ENCODE results near the gene PPP4R4. TPM values are rescaled to one million over a fixed set of nuclear protein-coding genes. Genes with fewer than 3 reads are reported as not detected.

Gene PPP4R4
- total and polyA plus RNA-seq, 7 experiments from 2014 or later: 0.06 to 2.4 (median 1.7) TPM

DNA sequence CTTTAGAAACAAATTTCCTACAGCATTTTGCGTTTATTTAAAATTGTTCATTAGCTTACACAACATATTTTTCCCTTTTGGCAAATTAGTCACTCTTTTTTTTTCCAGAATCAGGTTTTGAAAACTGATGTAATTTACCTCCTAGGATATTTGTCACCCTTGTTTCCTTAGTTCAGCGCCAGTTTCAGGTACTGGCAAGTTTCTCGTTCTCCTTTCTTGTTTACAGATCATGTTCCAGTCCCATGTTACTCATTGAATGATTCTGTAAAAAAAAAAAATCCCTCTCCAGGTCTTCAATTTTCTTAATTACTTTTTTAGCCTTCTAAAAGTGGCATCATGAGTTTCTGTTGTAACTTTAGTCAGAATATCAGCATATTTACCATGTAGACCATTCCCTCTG is 2.7 kb downstream of the PPP4R4 start:
- intact Hi-C loops (cut with micrococcal nuclease): loop anchor here in 1 of 2 donors (5.0 kb wide), 1 partner anchor 220 kb away; no protein-coding TSS in a partner anchor
- H3K4me3 Mint-ChIP-seq: peak overlapping the region in 1 of 10 donors; percentile 21
- POLR2A ChIA-PET: interaction anchor here (2.2 to 2.9 kb wide), 2 partner anchors 17 to 40 kb away, joined by 7 to 13 read pairs; no protein-coding TSS in a partner anchor
- H3K27me3 ChIP-seq (ENCODE audit: control insufficient read depth in 2 of 2, insufficient read depth in 2 of 2, low read length in 2 of 2): no peaks in the 10 kb centered on the region
- no peaks in the 10 kb centered on the region for H3K36me3 Mint-ChIP-seq
- H3K9me3 ChIP-seq (ENCODE audit: control insufficient read depth in 2 of 3, low read length in 3 of 3): no peaks in the 10 kb centered on the region
- CTCF ChIA-PET: interaction anchor here (1.5 kb wide), 1 partner anchor 45 kb away, joined by 4 read pairs; no protein-coding TSS in a partner anchor
- H3K27ac ChIP-seq (ENCODE audit: low read depth, low read length): no peak overlapping the region
- DNase-seq: no peak
- peaks cover 24 to 41% (median 32%) of the 10 kb centered on the region in 7 donors for H3K4me1 Mint-ChIP-seq
- no peaks in the 10 kb centered on the region for H3K36me3 ChIP-seq (ENCODE audit: control insufficient read depth in 2 of 3, insufficient read depth in 3 of 3, low read length in 3 of 3)
- peaks cover 0 to 16% of the 10 kb centered on the region in 2 donors for H3K4me1 ChIP-seq (ENCODE audit: control insufficient read depth in 2 of 2, insufficient read depth in 2 of 2, low read length in 2 of 2)
- ATAC-seq: no peak
- H3K9me3 Mint-ChIP-seq: no peaks in the 10 kb centered on the region
- H3K27ac Mint-ChIP-seq: no peak overlapping the region
- H3K27me3 Mint-ChIP-seq: peaks cover 0 to 51% (median 5%) of the 10 kb centered on the region in 5 donors
- H3K4me3 ChIP-seq (ENCODE audit: low read length): no peak overlapping the region

- peak overlapping the region in 3 of 9 donors; percentile 22 to 50 (median 44) for H3K27ac Mint-ChIP-seq
- peaks cover 0 to 16% of the 10 kb centered on the region in 2 donors for H3K4me1 ChIP-seq (ENCODE audit: control insufficient read depth in 2 of 2, insufficient read depth in 2 of 2, low read length in 2 of 2)
- H3K4me3 Mint-ChIP-seq: no peak overlapping the region
- H3K36me3 ChIP-seq (ENCODE audit: control insufficient read depth in 2 of 3, insufficient read depth in 3 of 3, low read length in 3 of 3): no peaks in the 10 kb centered on the region
- H3K4me3 ChIP-seq (ENCODE audit: low read length): no peak overlapping the region
- ATAC-seq: no peak
- intact Hi-C loops (cut with micrococcal nuclease): loop anchor here in 1 of 2 donors (5.0 kb wide), 1 partner anchor 221 kb away; no protein-coding TSS in a partner anchor
- no peaks in the 10 kb centered on the region for H3K9me3 Mint-ChIP-seq
- ChIA-PET POLR2A (no interaction called here), CTCF (interaction anchor here (0.9 to 7.4 kb wide), 3 partner anchors 41 to 143 kb away, joined by 3 to 74 read pairs (median 4); no protein-coding TSS in a partner anchor)
- H3K36me3 Mint-ChIP-seq: no peaks in the 10 kb centered on the region
- no peaks in the 10 kb centered on the region for H3K27me3 ChIP-seq (ENCODE audit: control insufficient read depth in 2 of 2, insufficient read depth in 2 of 2, low read length in 2 of 2)
- no peaks in the 10 kb centered on the region for H3K9me3 ChIP-seq (ENCODE audit: control insufficient read depth in 2 of 3, low read length in 3 of 3)
- no peak for DNase-seq
- H3K27me3 Mint-ChIP-seq: peaks cover 0 to 43% (median 5%) of the 10 kb centered on the region in 5 donors
- H3K27ac ChIP-seq (ENCODE audit: low read depth, low read length): no peak overlapping the region
- H3K4me1 Mint-ChIP-seq: peaks cover 24 to 39% (median 31%) of the 10 kb centered on the region in 7 donors
Measured at GRCh38 chr14:94177806-94178205, 3.7 kb downstream of the PPP4R4 start.

- Mint-ChIP-seq H3K9me3 (no peaks in the 10 kb centered on the region), H3K27me3 (peaks cover 0 to 38% (median 5%) of the 10 kb centered on the region in 5 donors), H3K4me1 (peaks cover 19 to 32% (median 24%) of the 10 kb centered on the region in 7 donors), H3K27ac (no peak overlapping the region), H3K36me3 (no peaks in the 10 kb centered on the region), H3K4me3 (no peak overlapping the region)
- H3K27me3 ChIP-seq (ENCODE audit: control insufficient read depth in 2 of 2, insufficient read depth in 2 of 2, low read length in 2 of 2): no peaks in the 10 kb centered on the region
- no peaks in the 10 kb centered on the region for H3K36me3 ChIP-seq (ENCODE audit: control insufficient read depth in 2 of 3, insufficient read depth in 3 of 3, low read length in 3 of 3)
- ChIA-PET CTCF (interaction anchor here (0.7 to 7.4 kb wide), 6 partner anchors 38 to 240 kb away, joined by 3 to 90 read pairs (median 36); no protein-coding TSS in a partner anchor), POLR2A (interaction anchor here (0.5 to 0.6 kb wide), 2 partner anchors 43 to 128 kb away, joined by 3 to 4 read pairs; no protein-coding TSS in a partner anchor)
- ATAC-seq: no peak
- no peak for DNase-seq
- H3K4me3 ChIP-seq (ENCODE audit: low read length): no peak overlapping the region
- intact Hi-C loops (cut with micrococcal nuclease): loop anchor here in 1 of 2 donors (5.0 kb wide), 1 partner anchor 222 kb away; no protein-coding TSS in a partner anchor
- no peaks in the 10 kb centered on the region for H3K9me3 ChIP-seq (ENCODE audit: control insufficient read depth in 2 of 3, low read length in 3 of 3)
- no peak overlapping the region for H3K27ac ChIP-seq (ENCODE audit: low read depth, low read length)
- H3K4me1 ChIP-seq (ENCODE audit: control insufficient read depth in 2 of 2, insufficient read depth in 2 of 2, low read length in 2 of 2): peaks cover 0 to 9% of the 10 kb centered on the region in 2 donors
Measured at GRCh38 chr14:94179244-94179643, 5.1 kb downstream of the PPP4R4 start.

- peak in 7 of 9 donors; percentile 57 to 81 (median 71) for DNase-seq
Measured at GRCh38 chr14:94180655-94181271, 6.6 kb downstream of the PPP4R4 start.

GRCh38 chr14:94181835-94182234 is 7.7 kb downstream of the PPP4R4 start:
- DNase-seq (no peak), ATAC-seq (no peak)
- no peaks in the 10 kb centered on the region for H3K9me3 ChIP-seq (ENCODE audit: control insufficient read depth in 2 of 3, low read length in 3 of 3)
- H3K4me1 ChIP-seq (ENCODE audit: control insufficient read depth in 2 of 2, insufficient read depth in 2 of 2, low read length in 2 of 2): no peaks in the 10 kb centered on the region
- H3K27ac Mint-ChIP-seq: peak overlapping the region in 1 of 9 donors; percentile 14
- peaks cover 0 to 36% (median 4%) of the 10 kb centered on the region in 5 donors for H3K27me3 Mint-ChIP-seq
- peaks cover 7 to 15% (median 13%) of the 10 kb centered on the region in 7 donors for H3K4me1 Mint-ChIP-seq
- POLR2A ChIA-PET: interaction anchor here (0.8 kb wide), 2 partner anchors 12 to 153 kb away, joined by 3 read pairs; no protein-coding TSS in a partner anchor
- H3K4me3 Mint-ChIP-seq: no peak overlapping the region
- no peaks in the 10 kb centered on the region for H3K36me3 ChIP-seq (ENCODE audit: control insufficient read depth in 2 of 3, insufficient read depth in 3 of 3, low read length in 3 of 3)
- H3K36me3 Mint-ChIP-seq: no peaks in the 10 kb centered on the region
- intact Hi-C loops (cut with micrococcal nuclease): loop anchor here (2.0 to 5.0 kb wide), 4 partner anchors 101 to 1350 kb away; partner anchors contain the start of genes DDX24 (in 1 of the 2) and IFI27L1 (in 1 of the 2)
- no peak overlapping the region for H3K4me3 ChIP-seq (ENCODE audit: low read length)
- CTCF ChIA-PET: interaction anchor here (1.0 to 7.4 kb wide), 9 partner anchors 11 to 211 kb away, joined by 3 to 90 read pairs (median 7); no protein-coding TSS in a partner anchor
- H3K27ac ChIP-seq (ENCODE audit: low read depth, low read length): no peak overlapping the region
- H3K27me3 ChIP-seq (ENCODE audit: control insufficient read depth in 2 of 2, insufficient read depth in 2 of 2, low read length in 2 of 2): no peaks in the 10 kb centered on the region
- H3K9me3 Mint-ChIP-seq: no peaks in the 10 kb centered on the region

More at GRCh38 chr14:94180655-94181271, 6.6 kb downstream of the PPP4R4 start:
- ATAC-seq: peak; percentile 93
- H3K4me3 ChIP-seq (ENCODE audit: low read length): peak overlapping the region; percentile 5
- peaks cover 10 to 23% (median 18%) of the 10 kb centered on the region in 7 donors for H3K4me1 Mint-ChIP-seq
- intact Hi-C loops (cut with micrococcal nuclease): loop anchor here (1.0 to 5.0 kb wide), 8 partner anchors 44 to 1352 kb away; partner anchors contain the start of genes DDX24 (in 1 of the 2) and IFI27L1 (in 1 of the 2)
- peak overlapping the region; percentile 56 for H3K27ac ChIP-seq (ENCODE audit: low read depth, low read length)
- ChIA-PET POLR2A (interaction anchor here (0.6 to 1.0 kb wide), 3 partner anchors 10 to 144 kb away, joined by 3 to 6 read pairs (median 5); no protein-coding TSS in a partner anchor), CTCF (interaction anchor here (0.6 to 7.4 kb wide), 18 partner anchors 10 to 1018 kb away, joined by 3 to 90 read pairs (median 4); partner anchors contain the start of genes DDX24, IFI27L1 and IFI27L2)
- H3K36me3 ChIP-seq (ENCODE audit: control insufficient read depth in 2 of 3, insufficient read depth in 3 of 3, low read length in 3 of 3): no peaks in the 10 kb centered on the region
- H3K4me3 Mint-ChIP-seq: peak overlapping the region in 8 of 10 donors; percentile 6 to 75 (median 50)
- H3K27me3 Mint-ChIP-seq: peaks cover 0 to 36% (median 0%) of the 10 kb centered on the region in 5 donors
- H3K36me3 Mint-ChIP-seq: no peaks in the 10 kb centered on the region
- no peaks in the 10 kb centered on the region for H3K9me3 ChIP-seq (ENCODE audit: control insufficient read depth in 2 of 3, low read length in 3 of 3)
- H3K9me3 Mint-ChIP-seq: no peaks in the 10 kb centered on the region
- peak overlapping the region in 8 of 9 donors; percentile 16 to 90 (median 74) for H3K27ac Mint-ChIP-seq
- no peaks in the 10 kb centered on the region for H3K27me3 ChIP-seq (ENCODE audit: control insufficient read depth in 2 of 2, insufficient read depth in 2 of 2, low read length in 2 of 2)
- H3K4me1 ChIP-seq (ENCODE audit: control insufficient read depth in 2 of 2, insufficient read depth in 2 of 2, low read length in 2 of 2): peaks cover 0 to 1% of the 10 kb centered on the region in 2 donors

- Histone ChIP-seq H3K27ac (ENCODE audit: low read depth, low read length) (no peak overlapping the region), H3K27me3 (ENCODE audit: control insufficient read depth in 2 of 2, insufficient read depth in 2 of 2, low read length in 2 of 2) (peaks cover 0 to 2% of the 10 kb centered on the region in 2 donors), H3K9me3 (ENCODE audit: control insufficient read depth in 2 of 3, low read length in 3 of 3) (no peaks in the 10 kb centered on the region), H3K4me3 (ENCODE audit: low read length) (no peak overlapping the region), H3K4me1 (ENCODE audit: control insufficient read depth in 2 of 2, insufficient read depth in 2 of 2, low read length in 2 of 2) (no peaks in the 10 kb centered on the region), H3K36me3 (ENCODE audit: control insufficient read depth in 2 of 3, insufficient read depth in 3 of 3, low read length in 3 of 3) (no peaks in the 10 kb centered on the region)
- Mint-ChIP-seq H3K27me3 (peaks cover 19 to 55% (median 37%) of the 10 kb centered on the region in 5 donors), H3K9me3 (peaks cover 2 to 22% (median 11%) of the 10 kb centered on the region in 11 donors), H3K27ac (no peak overlapping the region), H3K4me1 (no peaks in the 10 kb centered on the region), H3K36me3 (peaks cover 0 to 13% (median 3%) of the 10 kb centered on the region in 5 donors), H3K4me3 (no peak overlapping the region)
- CTCF ChIA-PET: no interaction called here
- intact Hi-C loops (cut with micrococcal nuclease): no loop called here
- POLR2A ChIA-PET: no interaction called here
- DNase-seq (no peak), ATAC-seq (no peak)
Measured at GRCh38 chr14:94192536-94192935, 18.4 kb downstream of the PPP4R4 start.
